CD4-positive, alpha-beta T cell treated with Interleukin-12 subunit alpha and Interleukin-12 subunit beta, for 1 hour (primary cell): ENCODE measurements around the gene CENPP.

ENCODE experiments used
- DNase-seq: peaks from one replicate; pipeline ENCODE4 v3.0.0-alpha.2; 2020

The CENPP gene

DNA sequence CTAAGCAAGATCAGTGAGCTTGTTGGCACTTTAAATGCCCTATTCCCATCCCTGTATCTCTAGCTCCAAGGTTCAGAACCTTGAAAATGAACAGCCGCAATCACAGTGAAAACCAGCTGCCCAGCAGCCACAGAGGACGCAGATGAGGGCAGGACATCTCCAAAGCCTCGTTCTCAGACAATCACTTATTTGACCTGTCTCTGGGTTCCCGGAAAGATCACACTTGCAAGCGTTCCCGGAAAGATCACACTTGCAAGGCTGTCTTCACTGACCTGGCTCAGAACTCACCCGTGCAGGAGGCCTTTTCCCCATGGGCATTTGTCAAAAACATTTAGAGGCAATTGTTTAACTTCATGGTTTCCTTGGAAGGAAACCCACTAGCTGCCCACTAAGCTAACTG lies 318.5 kb downstream of the CENPP start:
- no peak for DNase-seq

DNA sequence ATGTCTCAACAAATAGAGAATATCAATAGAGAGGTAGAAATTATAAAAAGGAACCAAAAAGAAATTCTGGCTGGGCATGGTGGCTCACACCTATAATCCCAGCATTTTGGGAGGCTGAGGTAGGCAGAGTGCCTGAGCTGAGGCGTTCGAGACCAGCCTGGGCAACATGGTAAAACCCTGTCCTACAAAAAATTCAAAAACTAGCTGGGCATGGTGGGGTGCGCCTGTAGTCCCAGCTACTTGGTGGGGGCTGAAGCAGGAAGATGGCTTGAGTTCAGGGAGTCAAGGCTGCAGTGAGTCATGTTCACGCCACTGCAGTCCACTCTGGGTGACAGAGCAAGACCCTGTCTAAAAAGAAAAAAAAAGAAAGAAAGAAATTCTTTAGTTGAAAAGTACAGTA lies 319.3 kb downstream of the CENPP start:
- DNase-seq: no peak

GRCh38 chr9:92647671-92648473 lies 322.1 kb downstream of the CENPP start:
- DNase-seq: no peak

- no peak for DNase-seq
Measured at GRCh38 chr9:92648474-92648971, 322.8 kb downstream of the CENPP start.

DNA sequence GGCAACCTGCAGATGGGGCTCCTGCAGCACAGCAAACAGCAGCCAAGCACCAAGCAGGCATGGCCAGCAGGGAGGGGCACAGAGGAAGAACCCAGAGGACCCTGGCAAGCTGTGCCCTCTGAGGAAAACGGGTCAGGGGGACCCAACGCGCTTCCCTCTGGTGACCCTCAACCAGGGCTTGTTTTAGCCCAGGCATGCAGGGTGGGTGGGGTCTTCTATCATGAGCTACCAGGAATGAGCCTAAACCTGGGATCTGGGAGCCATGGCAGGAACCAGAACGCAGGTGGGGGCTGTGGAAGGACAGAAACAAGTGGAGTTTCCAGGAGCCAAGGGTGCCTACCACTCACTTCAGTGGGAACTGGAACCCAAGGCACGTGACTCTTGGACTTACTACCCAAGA lies 323.3 kb downstream of the CENPP start:
- DNase-seq: no peak

DNA sequence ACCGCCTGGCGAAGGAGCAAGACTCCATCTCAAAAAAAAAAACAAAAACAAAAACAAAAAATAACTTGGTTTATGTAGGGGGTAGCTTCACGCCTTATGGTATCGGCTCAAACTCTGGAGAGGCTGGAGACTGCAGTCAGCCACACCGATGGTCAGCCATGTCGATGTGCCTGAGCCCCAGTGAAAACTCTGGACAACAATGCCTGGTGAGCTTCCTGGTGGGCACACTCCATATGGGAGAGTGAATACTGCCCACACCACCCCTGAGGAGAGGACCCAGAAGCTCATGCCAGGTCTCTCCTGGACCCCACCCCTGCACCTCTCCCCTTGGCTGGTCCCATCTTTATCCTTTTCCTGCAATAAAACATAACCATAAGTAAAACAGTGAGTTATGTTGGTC lies 324.5 kb downstream of the CENPP start:
- no peak for DNase-seq

DNA sequence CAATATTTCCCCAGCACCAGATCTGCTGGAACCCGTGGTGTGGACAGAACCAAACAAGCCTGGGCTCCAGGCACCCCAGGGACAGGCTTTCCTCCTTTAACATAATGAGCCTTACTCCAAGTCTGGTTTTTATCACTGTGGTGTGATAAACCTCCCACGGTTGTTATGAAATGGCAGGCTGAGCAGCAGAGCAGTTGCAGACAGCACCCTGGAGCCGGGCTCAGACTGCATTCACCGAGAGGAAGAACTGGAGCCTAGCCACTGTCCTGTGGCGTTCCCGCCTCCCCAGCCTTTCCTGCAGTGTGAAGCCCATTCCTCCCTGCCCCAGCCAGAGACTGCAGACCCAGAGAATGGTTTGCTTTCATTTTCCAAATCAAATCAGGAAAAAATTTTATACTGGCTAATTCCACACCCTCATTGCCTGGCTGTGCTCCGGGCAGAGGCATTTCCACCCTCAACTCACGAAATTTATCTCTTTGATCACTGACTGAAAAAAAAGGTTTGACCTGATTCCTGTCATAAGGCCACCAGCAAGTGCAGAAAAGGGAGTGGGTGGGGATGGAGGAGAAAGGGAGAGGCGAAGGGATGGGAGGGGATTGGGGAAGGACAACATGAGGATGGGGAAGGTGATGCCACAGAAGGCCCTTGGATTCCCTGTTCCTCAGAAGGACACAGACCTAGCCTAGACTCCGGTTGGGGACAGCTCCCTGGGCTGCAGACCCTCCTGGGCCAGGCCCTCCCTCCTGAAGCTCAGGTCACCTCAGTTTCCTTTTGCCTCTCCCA lies 325.3 kb downstream of the CENPP start:
- DNase-seq: no peak

DNA sequence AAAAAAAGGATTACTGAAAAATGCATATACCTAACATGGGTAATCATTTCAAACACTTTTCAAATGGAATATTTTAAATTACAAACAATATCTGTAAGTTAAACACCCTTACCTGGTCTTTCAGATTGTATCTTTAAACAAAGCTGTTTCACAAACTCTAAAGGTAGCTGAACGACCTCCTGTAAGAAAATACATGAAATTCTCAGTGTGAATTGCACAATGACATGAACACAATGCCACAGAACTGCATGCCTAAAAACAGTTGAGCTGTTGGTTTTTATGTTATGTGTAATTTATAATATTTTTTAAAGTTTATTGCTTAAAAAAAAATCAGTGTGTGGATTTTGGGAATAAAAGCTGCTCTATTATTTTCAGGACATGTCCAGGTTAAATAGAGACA lies 326.7 kb downstream of the CENPP start:
- DNase-seq: no peak

DNA sequence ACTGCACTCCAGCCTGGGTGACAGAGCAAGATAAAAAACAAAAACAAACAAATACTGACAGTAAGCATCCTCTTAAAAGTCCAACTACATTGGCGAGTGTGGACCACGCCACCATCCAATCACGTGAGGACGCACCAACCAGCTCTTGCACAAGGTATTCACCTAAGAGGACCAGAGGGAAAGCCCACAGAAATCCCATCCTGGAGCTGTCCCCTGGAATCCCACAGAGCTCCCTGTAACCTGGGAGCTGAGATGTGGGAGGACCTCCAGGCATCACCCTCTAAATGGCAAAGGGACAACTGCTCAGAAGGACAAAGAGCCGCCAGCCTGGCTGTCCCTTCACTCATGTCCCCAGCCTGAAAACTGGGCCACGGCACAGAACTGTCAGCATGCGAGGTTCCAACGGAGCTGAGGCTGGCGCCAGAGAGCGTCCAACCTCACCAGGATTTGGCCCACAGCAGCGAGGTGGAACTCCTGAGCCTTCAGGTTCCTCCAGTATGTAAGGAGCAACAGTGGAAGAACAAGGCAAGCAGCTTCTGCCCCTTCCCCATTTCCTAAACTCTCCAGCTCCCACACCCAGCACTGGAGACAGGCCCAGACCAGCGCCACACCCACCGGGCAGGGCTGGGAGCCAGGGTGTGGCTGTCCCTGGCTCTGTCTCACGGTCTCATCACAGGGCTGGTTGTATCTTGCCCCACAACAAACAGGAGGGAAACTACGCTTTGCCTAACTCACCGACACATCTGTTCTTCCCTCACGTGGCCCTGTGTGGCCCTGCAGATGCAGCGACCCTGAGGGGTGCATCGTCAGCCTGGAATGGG lies 328.9 kb downstream of the CENPP start:
- DNase-seq: no peak

DNA sequence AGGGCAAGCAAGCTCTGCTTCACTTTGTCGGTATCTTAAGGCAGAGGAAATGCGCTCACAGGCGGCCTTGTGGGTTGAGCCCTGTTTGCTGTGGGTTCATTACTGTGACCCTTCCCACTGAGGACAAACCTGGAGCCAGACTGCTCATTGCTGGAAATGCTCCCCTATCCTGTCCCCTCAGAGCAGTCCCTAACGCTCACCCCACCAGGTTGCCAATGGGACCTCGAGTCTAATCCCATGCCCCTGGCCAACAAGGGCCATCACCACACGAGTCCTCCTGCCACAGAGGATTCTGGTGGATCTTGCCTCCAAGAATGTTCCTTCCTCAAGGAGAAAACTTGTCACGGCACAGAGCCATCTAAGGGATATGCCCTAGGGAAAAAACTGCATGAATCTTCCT lies 329.6 kb downstream of the CENPP start:
- no peak for DNase-seq

- no peak for DNase-seq
Measured at GRCh38 chr9:92655896-92656536, 330.3 kb downstream of the CENPP start.

DNA sequence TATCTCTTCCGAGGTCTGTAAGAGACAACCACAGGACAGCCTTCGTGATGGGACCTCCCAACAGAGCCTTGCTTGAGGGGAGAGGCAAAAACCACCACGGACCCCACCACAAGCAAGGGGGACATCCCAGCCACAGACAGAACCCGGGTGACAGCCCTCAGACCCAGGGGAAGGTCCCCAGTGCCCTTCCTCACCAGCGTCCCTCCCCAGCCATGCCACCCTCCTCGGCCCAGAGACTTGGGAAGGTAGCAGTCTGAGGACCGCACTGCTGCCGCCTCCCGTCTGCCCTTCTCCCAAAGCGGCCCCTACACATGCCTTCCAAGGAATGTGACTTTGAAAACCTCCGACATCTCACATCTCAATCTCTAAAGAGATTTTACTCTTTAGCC lies 330.8 kb downstream of the CENPP start:
- no peak for DNase-seq

- no peak for DNase-seq
Measured at GRCh38 chr9:92657296-92658094, 331.7 kb downstream of the CENPP start.

DNA sequence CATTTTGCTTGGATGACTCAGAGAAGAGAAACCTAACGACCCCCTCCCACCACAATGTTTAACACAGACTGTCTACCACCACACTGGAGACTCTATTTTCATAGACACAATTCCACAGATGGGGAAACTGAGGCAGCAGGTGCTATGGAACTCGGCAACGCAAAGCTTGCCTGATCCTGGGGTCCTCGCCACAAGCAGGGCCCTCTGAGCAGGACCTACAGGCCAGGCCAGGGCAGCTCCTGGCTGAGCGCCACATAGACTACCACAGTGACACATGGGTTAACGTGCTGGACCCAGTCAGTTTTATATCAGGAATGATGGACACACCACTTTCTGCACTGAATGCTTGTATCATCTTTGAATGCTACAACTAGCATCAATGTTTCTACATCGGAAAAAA lies 332.4 kb downstream of the CENPP start:
- DNase-seq: no peak

GRCh38 chr9:92658611-92659010 lies 332.9 kb downstream of the CENPP start:
- DNase-seq: no peak

DNA sequence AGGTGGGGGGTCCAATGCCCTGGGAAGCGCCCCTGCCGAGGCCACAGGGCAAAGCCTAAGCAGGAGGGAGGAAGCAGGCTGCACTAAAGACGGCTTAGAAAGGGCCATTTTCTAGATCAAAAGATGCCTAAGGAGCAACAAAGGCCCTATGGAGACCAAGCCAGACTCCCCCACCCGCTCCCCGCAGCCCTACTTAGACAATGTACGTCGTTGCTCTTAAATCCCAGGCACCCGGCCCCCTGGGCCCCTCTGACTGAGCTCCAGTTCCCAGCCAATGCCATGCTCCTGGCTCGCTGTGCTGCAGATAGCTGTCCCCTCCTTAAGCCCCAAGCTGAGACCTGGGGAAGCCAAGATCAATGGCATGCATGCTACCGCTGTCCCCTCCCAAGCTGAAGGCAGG lies 333.8 kb downstream of the CENPP start:
- DNase-seq: no peak

- DNase-seq: no peak
Measured at GRCh38 chr9:92660266-92660665, 334.5 kb downstream of the CENPP start.

DNA sequence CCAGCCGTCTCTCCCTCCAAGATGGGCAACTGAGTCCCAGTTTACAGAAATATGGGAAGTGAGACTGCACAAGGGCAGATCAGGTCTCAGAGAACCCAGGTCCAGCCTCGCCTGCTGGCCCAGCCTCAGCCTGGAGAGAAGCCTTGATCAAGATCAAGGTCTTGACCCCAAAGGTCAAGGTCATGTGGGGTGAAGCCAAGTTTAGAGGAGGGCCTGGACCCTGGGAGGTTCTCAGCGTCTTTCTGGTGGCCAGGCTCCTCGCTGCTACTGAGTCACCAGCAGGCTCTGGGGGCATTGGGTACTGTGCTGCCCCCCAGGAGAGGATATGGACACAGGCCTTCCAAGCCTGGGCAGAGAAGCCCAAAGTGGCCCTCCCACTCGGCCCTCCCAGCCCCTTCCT lies 335.4 kb downstream of the CENPP start:
- no peak for DNase-seq

DNA sequence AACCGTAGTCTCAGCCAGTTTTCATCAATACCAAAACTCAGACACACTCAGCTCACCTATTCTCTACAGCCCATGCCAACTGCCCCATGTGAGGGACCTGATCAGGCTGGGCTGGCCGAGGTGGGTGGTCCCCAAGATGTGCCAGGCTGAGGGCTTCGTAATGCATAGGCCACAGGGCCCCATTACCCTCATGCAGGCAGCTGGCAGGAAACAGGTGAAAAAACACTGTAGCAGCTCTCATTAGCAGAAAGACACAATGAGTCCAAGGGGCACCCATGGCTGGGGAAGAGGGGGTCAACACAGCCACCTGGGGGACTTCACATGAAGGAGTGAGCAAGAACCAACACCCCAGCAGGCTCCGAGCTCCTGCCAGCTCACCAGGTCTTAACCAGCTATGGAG lies 336.0 kb downstream of the CENPP start:
- DNase-seq: no peak

DNA sequence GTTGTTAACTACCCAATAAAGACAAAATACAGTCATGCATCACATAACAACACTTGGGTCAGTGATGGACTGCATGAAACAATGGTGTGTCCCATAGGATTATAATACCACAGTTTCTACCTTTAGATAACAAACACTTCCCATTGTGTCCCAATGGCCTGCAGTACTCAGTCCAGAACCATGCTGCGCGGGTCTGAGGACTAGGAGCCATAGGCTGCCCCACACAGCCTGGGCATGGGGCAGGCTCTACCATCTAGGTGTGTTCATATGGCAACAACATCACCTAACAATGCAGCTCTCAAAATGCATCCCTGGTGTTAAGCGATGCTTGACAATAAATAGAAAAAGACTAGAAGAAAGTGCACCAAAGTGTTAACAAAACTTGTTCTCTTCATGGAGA lies 337.4 kb downstream of the CENPP start:
- no peak for DNase-seq

DNA sequence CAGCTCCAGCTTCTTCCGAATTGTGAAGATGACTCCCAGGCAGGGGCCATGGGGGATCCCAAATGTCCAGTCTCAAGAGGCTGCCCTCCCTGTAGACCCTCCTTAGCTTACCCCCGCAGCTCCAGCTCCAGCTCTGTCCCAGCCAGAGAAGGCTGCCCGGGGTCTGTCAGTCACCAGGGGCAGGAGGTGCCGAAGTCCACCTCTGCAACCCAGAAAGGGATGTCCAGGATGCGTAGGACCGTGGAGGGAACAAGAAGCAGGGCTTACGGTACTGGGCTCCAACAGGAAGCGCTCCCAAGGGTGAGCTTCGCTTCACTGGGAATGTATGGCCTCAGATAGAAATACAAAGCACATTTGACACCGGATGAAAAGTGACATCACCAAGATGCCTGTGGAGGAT lies 338.2 kb downstream of the CENPP start:
- DNase-seq: no peak
